Measurements from ENCODE around the gene PCDHA13.
"Not testable (repeated sequence)": the region's sequence is repeated elsewhere in the genome, so short reads cannot be mapped to it uniquely, and the experiment has no call there.

DNA sequence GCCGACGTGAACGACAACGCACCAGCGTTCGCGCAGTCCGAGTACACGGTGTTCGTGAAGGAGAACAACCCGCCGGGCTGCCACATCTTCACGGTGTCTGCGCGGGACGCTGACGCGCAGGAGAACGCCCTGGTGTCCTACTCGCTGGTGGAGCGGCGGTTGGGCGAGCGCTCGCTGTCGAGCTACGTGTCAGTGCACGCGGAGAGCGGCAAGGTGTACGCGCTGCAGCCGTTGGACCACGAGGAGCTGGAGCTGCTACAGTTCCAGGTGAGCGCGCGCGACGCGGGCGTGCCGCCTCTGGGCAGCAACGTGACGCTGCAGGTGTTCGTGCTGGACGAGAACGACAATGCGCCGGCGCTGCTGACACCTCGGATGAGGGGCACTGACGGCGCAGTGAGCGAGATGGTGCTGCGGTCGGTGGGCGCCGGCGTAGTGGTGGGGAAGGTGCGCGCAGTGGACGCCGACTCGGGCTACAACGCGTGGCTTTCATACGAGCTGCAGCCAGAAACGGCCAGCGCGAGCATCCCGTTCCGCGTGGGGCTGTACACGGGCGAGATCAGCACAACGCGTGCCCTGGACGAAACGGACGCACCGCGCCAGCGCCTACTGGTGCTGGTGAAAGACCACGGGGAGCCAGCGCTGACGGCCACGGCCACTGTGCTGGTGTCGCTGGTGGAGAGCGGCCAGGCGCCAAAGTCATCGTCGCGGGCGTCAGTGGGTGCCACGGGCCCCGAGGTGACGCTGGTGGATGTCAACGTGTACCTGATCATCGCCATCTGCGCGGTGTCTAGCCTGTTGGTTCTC lies 31.9 kb upstream of the PCDHA13 start:
- TF ChIP-seq, protein P1, sequence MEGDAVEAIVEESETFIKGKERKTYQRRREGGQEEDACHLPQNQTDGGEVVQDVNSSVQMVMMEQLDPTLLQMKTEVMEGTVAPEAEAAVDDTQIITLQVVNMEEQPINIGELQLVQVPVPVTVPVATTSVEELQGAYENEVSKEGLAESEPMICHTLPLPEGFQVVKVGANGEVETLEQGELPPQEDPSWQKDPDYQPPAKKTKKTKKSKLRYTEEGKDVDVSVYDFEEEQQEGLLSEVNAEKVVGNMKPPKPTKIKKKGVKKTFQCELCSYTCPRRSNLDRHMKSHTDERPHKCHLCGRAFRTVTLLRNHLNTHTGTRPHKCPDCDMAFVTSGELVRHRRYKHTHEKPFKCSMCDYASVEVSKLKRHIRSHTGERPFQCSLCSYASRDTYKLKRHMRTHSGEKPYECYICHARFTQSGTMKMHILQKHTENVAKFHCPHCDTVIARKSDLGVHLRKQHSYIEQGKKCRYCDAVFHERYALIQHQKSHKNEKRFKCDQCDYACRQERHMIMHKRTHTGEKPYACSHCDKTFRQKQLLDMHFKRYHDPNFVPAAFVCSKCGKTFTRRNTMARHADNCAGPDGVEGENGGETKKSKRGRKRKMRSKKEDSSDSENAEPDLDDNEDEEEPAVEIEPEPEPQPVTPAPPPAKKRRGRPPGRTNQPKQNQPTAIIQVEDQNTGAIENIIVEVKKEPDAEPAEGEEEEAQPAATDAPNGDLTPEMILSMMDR (IDR thresholded peaks at IDR 0.05), result not testable (repeated sequence)
- TF ChIP-seq POLR2A (IDR thresholded peaks at IDR 0.05), result not testable (repeated sequence)
